Type B pancreatic cell (in vitro differentiated cells): ENCODE measurements around the gene CHCHD2. TPM values are rescaled to one million over a fixed set of nuclear protein-coding genes. Genes with fewer than 3 reads are reported as not detected.
"Not testable (repeated sequence)": the region's sequence is repeated elsewhere in the genome, so short reads cannot be mapped to it uniquely, and the experiment has no call there.

Experiments used
- DNase-seq: peaks from one replicate; pipeline ENCODE4 v3.0.0; 2021; ENCODE audit warnings: mixed read lengths; ENCODE audit not compliant: unreplicated experiment; ENCODE audit errors: extremely low spot score
- H3K27ac Mint-ChIP-seq: 2 replicates; pipeline ENCODE4 v1.8.0; 2021; ENCODE audit warnings: mild to moderate bottlenecking, mixed read lengths
- H3K27me3 Mint-ChIP-seq: 2 replicates; pipeline ENCODE4 v1.8.0; 2021; ENCODE audit warnings: mixed read lengths
- H3K36me3 Mint-ChIP-seq: 2 replicates; pipeline ENCODE4 v1.8.0; 2021; ENCODE audit warnings: mixed read lengths
- H3K4me1 Mint-ChIP-seq: one replicate; pipeline ENCODE4 v1.8.0; 2021; ENCODE audit warnings: mixed read lengths; ENCODE audit not compliant: unreplicated experiment
- H3K4me3 Mint-ChIP-seq: 2 replicates; pipeline ENCODE4 v1.8.0; 2021; ENCODE audit warnings: mild to moderate bottlenecking, mixed read lengths
- H3K9me3 Mint-ChIP-seq: 2 replicates; pipeline ENCODE4 v1.8.0; 2021; ENCODE audit warnings: mixed read lengths
- total RNA-seq: library from RNA; stranded (reverse); gene quantifications from 2 replicates; pipeline ENCODE4 v1.2.1, GENCODE V29; 2021; ENCODE audit warnings: low replicate concordance
- TF ChIP-seq, protein P1 (sequence below): fragments of 200-600 bp; sonication (generic); conservative IDR thresholded peaks from 2 replicates; pipeline ENCODE4 v1.5.0; 2021; ENCODE audit warnings: antibody characterized with exemption, mild to moderate bottlenecking

Gene CHCHD2
- total RNA-seq, 1 donor from 2014 or later = 251 TPM

- DNase-seq = no peak
- TF ChIP-seq, protein P1, sequence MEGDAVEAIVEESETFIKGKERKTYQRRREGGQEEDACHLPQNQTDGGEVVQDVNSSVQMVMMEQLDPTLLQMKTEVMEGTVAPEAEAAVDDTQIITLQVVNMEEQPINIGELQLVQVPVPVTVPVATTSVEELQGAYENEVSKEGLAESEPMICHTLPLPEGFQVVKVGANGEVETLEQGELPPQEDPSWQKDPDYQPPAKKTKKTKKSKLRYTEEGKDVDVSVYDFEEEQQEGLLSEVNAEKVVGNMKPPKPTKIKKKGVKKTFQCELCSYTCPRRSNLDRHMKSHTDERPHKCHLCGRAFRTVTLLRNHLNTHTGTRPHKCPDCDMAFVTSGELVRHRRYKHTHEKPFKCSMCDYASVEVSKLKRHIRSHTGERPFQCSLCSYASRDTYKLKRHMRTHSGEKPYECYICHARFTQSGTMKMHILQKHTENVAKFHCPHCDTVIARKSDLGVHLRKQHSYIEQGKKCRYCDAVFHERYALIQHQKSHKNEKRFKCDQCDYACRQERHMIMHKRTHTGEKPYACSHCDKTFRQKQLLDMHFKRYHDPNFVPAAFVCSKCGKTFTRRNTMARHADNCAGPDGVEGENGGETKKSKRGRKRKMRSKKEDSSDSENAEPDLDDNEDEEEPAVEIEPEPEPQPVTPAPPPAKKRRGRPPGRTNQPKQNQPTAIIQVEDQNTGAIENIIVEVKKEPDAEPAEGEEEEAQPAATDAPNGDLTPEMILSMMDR = no peak
- H3K4me1 Mint-ChIP-seq = no peaks in the 10 kb centered on the region
- no peaks in the 10 kb centered on the region for H3K9me3 Mint-ChIP-seq
- H3K4me3 Mint-ChIP-seq = no peak overlapping the region
- no peaks in the 10 kb centered on the region for H3K27me3 Mint-ChIP-seq
- no peaks in the 10 kb centered on the region for H3K36me3 Mint-ChIP-seq
- H3K27ac Mint-ChIP-seq = no peak overlapping the region
Observed at GRCh38 chr7:56087445-56087844, 18.8 kb downstream of the CHCHD2 start.

DNA sequence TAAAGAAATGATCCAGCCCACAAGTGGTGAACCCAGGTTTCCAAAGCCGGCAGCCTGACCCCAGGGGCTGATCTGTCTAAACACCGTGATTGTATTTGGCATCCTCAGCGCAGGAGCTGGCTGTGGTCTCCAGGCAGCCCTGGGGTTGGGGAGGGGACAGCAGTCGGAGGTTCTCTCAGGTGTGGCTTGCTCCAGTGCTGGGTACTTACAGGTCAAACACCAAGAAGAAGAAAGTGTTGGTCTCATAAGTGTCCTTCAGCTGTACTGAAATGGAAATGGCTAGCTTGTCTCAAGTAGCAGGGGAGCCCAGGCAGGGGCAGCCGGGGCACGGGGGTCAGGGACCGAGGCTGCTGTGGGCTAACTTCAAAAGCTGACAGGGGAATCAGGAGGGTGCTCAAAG is 19.5 kb downstream of the CHCHD2 start:
- no peaks in the 10 kb centered on the region for H3K36me3 Mint-ChIP-seq
- TF ChIP-seq, protein P1 = no peak
- DNase-seq = no peak
- H3K4me3 Mint-ChIP-seq = no peak overlapping the region
- no peaks in the 10 kb centered on the region for H3K27me3 Mint-ChIP-seq
- H3K4me1 Mint-ChIP-seq = no peaks in the 10 kb centered on the region
- no peak overlapping the region for H3K27ac Mint-ChIP-seq
- no peaks in the 10 kb centered on the region for H3K9me3 Mint-ChIP-seq

- Mint-ChIP-seq H3K36me3 (no peaks in the 10 kb centered on the region), H3K4me3 (no peak overlapping the region), H3K9me3 (no peaks in the 10 kb centered on the region), H3K4me1 (no peaks in the 10 kb centered on the region), H3K27ac (no peak overlapping the region), H3K27me3 (no peaks in the 10 kb centered on the region)
- TF ChIP-seq, protein P1 = no peak
- no peak for DNase-seq
Observed at GRCh38 chr7:56083150-56083785, 23.0 kb downstream of the CHCHD2 start.

DNA sequence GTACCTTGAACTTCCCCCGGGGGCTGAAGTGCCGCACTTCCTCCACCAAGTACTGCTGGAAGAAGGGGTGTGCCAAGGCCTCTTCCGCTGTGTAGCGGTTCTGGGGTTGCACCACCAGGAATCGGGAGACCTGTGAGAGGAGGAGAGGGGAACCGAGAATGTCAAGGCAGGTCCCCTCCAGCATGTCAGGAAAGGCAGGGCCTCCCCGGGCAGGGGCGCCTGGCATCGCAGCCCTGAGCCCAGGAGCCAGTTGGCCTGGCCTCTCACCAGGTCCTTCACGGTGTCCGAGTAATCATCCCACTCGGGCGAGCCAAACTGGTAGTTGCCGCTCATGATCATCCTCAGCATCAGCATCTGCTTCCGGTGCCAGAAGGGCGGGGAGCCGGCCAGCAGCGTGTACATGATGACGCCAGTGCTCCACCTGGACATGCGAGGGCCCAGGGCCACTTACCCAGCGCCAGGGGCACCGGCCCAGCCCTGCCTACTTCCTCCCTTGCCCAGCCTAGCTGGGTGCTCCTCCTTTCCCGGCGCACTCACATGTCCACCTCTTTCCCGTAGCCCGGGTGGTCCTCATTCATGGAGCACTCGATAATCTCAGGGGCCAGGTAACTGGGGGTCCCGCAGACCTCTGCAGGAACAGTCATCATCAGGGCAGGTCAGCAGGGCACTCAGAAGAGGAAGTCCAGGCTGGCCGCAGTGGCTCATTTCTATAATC is 24.5 kb downstream of the CHCHD2 start:
- H3K36me3 Mint-ChIP-seq = no peaks in the 10 kb centered on the region
- no peak for DNase-seq
- H3K9me3 Mint-ChIP-seq = no peaks in the 10 kb centered on the region
- TF ChIP-seq, protein P1 = no peak
- no peaks in the 10 kb centered on the region for H3K4me1 Mint-ChIP-seq
- H3K4me3 Mint-ChIP-seq = no peak overlapping the region
- no peak overlapping the region for H3K27ac Mint-ChIP-seq
- H3K27me3 Mint-ChIP-seq = no peaks in the 10 kb centered on the region

GRCh38 chr7:56080726-56081435 is 25.4 kb downstream of the CHCHD2 start:
- not testable (repeated sequence) for DNase-seq, H3K4me1 Mint-ChIP-seq, H3K4me3 Mint-ChIP-seq, H3K36me3 Mint-ChIP-seq, H3K27ac Mint-ChIP-seq, H3K9me3 Mint-ChIP-seq, H3K27me3 Mint-ChIP-seq
